SK-N-MC (cell line): ENCODE results near the gene FBXO11.

Source experiments
- DNase-seq: peaks from one replicate; pipeline ENCODE4 v3.0.0-alpha.2; 2011; ENCODE audit warnings: low read depth, low spot score
- H3K27ac ChIP-seq: fragments of 200-600 bp; sonication (generic); 2 replicates; pipeline ENCODE4 v1.5.1; 2016; ENCODE audit warnings: mixed run types
- H3K36me3 ChIP-seq: fragments of 200-600 bp; sonication (generic); 2 replicates; pipeline ENCODE4 v1.6.1; 2017; ENCODE audit warnings: antibody characterized with exemption, low read length, mixed read lengths; ENCODE audit not compliant: insufficient read depth
- H3K4me3 ChIP-seq: fragments of 200-600 bp; sonication (generic); 2 replicates; pipeline ENCODE4 v1.5.1; 2016
- H3K9ac ChIP-seq: fragments of 200-600 bp; sonication (generic); 2 replicates; pipeline ENCODE4 v1.8.0; 2017; ENCODE audit warnings: mixed run types, mixed read lengths; ENCODE audit not compliant: insufficient read length
- H3K9me3 ChIP-seq: fragments of 200-600 bp; sonication (generic); 2 replicates; pipeline ENCODE4 v1.6.1; 2017; ENCODE audit warnings: low read depth, mild to moderate bottlenecking, antibody characterized with exemption, low read length, moderate library complexity, mixed read lengths
- EZH2 ChIP-seq: fragments of 200-600 bp; sonication (generic); IDR thresholded peaks from one replicate; pipeline ENCODE4 v1.6.1; 2017; ENCODE audit warnings: antibody characterized with exemption
- FOXP2 ChIP-seq: optimal IDR thresholded peaks from 2 replicates; pipeline ENCODE3; 2011; ENCODE audit warnings: mild to moderate bottlenecking, moderate library complexity; ENCODE audit not compliant: insufficient read depth; ENCODE audit errors: extremely low read length, control extremely low read depth
- POLR2AphosphoS5 ChIP-seq: IDR thresholded peaks from 2 replicates; pipeline ENCODE4 v1.6.1; 2012; ENCODE audit warnings: mild to moderate bottlenecking, low read depth, low read length, borderline replicate concordance

Gene FBXO11

DNA sequence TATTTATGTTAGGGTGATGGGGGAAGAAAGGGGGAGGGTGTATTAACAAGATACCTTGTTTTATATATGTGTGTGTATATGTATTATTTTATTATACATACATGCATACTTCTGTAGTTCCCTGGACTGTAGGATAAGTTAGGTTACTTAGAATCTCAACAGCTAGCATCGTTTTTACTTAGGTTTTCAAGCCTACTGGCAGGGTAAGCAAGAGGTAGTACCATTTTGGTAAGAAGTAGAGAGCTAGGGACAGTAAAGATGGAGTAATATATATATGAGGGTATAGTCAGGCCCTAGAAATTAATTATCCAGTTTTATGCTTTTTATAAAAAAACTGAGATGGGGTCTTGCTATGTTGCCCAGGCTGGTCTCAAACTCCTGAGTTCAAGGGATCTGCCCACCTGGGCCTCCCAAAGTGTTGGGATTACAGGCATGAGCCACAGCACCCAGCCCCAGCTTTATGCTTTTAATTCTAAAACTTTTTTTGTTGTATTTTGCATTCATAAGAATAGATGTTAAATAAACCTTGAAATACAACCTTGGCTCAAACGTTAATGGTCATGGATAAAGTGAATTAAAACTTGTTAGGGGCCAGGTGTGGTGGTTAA is 110.1 kb downstream of the FBXO11 start:
- H3K27ac ChIP-seq: no peak overlapping the region
- H3K9me3 ChIP-seq: no peaks in the 10 kb centered on the region
- H3K9ac ChIP-seq: no peak overlapping the region
- DNase-seq: no peak
- no peak for TF ChIP-seq FOXP2
- no peak for TF ChIP-seq EZH2
- no peak for TF ChIP-seq POLR2AphosphoS5
- H3K4me3 ChIP-seq: no peak overlapping the region
- peaks cover 94% of the 10 kb centered on the region for H3K36me3 ChIP-seq

DNA sequence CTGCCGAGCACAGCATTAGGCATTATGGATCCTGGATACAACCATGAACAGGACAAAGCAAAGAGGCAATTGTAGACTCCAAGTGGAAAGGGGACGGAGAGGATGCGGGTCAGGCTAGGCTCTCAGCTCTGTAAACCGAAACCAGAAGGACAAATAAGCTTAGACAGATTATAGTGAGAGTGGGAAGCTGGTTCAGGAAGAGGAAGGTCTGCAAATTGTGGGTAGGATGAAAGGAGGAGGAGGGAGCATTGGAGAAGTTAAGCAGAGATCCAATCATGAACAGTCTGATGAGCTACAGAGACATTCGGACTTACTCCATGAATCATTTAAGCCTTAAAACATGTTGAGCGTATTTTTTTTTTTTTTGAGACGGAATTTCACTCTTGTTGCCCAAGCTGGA is 120.3 kb downstream of the FBXO11 start:
- DNase-seq: no peak
- Histone ChIP-seq H3K4me3 (no peak overlapping the region), H3K27ac (no peak overlapping the region), H3K9ac (no peak overlapping the region), H3K9me3 (no peaks in the 10 kb centered on the region), H3K36me3 (peaks cover 57% of the 10 kb centered on the region)
- TF ChIP-seq FOXP2: no peak
- TF ChIP-seq POLR2AphosphoS5: no peak
- no peak for TF ChIP-seq EZH2

DNA sequence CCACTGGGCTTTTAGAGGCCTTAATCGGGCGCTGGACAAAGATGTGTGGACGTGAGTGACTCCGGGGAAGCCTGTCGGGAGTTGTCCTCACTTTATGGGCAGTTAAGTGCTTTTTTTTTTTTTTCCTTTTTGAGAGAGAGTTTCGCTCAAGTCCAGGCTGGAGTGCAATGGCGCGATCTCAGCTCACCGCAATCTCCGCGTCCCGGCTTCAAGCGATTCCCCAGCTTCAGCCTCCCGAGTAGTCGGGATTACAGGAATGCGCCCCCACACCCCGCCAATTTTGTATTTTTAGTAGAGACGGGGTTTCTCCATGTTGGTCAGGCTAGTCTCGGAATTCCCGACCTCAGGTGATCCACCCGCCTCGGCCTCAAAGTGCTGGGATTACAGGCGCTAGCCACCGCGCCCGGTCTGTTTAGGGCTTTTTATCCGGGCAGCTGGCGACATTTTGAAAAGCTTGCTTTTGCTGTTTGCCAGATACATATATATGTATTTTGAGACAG is 121.9 kb downstream of the FBXO11 start:
- H3K9ac ChIP-seq: peak overlapping the region; percentile 47
- DNase-seq: no peak
- TF ChIP-seq FOXP2 (no peak), POLR2AphosphoS5 (no peak), EZH2 (no peak)
- H3K27ac ChIP-seq: no peak overlapping the region
- peak overlapping the region; percentile 95 for H3K4me3 ChIP-seq
- H3K36me3 ChIP-seq: peaks cover 41% of the 10 kb centered on the region
- H3K9me3 ChIP-seq: no peaks in the 10 kb centered on the region

DNA sequence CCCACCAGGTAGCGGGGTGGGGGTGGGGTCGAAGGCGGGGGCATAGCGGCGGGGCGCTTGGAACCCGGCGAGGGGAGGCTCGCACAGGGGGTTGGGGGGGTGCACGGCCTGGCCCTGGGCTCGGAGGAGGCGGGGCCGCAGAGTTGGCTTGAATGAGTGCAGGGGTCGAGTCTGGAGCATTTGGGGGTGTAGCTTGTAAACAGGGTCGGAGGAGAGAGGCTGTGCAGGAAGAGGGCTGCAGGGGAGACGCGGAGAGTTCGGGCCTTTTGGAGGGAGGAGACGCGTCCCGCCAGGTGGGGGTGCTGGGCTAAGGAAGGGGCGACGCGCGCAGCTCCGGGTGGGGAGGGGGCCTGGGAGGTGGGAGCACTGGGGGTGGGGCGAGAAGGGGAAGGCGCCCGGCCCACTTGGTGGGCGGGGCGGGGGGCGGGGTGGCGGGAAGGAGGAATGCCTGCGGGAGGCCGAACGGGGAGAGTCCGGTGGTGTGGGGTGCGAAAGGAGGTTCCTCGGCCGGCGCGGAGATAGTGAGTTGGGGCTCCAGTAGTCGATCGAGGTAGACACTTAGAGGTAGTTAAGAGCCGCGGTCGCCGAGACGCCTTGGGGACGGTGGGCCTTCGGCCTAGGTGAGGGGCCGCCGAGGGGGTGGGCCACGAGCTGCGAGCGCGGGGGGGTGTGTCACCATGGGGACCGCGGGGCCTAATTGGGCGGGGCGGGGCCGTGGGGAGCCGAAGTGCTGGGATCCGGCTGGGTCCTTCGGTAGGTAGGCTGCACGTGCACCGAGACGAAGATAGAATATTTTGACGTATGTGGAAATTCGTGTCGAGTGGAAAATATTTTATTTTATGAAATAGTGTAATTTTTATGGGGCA is 122.6 kb downstream of the FBXO11 start:
- peak overlapping the region; percentile 91 for H3K27ac ChIP-seq
- no peak for DNase-seq
- H3K9ac ChIP-seq: peak overlapping the region; percentile 95
- H3K9me3 ChIP-seq: no peaks in the 10 kb centered on the region
- H3K4me3 ChIP-seq: peak overlapping the region; percentile 95
- TF ChIP-seq POLR2AphosphoS5 (no peak), EZH2 (no peak), FOXP2 (no peak)
- peaks cover 36% of the 10 kb centered on the region for H3K36me3 ChIP-seq

DNA sequence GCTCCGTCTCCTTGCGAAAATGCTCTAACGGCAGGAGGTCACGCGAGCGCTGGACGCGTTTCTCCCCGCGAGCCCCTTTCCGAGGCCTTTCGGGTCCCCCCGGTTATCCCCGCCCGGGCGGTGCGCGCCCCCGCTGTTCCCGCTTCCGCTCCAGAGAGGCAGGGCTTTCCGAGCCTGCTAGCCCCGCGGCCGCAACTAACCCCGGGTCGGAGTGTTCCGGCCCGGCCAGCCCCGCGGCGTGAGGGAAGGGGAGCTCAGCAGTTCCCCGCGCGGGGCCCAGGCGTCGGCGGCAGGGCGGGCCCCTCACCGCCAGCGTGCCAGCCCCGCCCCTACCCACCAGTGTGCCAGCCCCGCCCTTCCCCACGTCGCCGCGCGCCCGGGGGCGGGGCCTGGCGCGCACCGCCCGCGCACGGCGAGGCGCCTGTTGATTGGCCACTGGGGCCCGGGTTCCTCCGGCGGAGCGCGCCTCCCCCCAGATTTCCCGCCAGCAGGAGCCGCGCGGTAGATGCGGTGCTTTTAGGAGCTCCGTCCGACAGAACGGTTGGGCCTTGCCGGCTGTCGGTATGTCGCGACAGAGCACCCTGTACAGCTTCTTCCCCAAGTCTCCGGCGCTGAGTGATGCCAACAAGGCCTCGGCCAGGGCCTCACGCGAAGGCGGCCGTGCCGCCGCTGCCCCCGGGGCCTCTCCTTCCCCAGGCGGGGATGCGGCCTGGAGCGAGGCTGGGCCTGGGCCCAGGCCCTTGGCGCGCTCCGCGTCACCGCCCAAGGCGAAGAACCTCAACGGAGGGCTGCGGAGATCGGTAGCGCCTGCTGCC is 123.4 kb downstream of the FBXO11 start, which contains the start of gene MSH6:
TSS of gene MSH6 (plus strand) at position 475 of the 815 bp plus-strand sequence. CDS start at position 564, 89 bp downstream.
- peaks cover 36% of the 10 kb centered on the region for H3K36me3 ChIP-seq
- peak within 1 kb of the TSS; percentile 95 for H3K9ac ChIP-seq
- peak; percentile 16 for DNase-seq
- peak within 1 kb of the TSS; percentile 91 for H3K27ac ChIP-seq
- H3K4me3 ChIP-seq: peak within 1 kb of the TSS; percentile 95
- no peaks in the 10 kb centered on the region for H3K9me3 ChIP-seq
- TF ChIP-seq POLR2AphosphoS5 (peak; percentile 86), FOXP2 (no peak), EZH2 (no peak)

DNA sequence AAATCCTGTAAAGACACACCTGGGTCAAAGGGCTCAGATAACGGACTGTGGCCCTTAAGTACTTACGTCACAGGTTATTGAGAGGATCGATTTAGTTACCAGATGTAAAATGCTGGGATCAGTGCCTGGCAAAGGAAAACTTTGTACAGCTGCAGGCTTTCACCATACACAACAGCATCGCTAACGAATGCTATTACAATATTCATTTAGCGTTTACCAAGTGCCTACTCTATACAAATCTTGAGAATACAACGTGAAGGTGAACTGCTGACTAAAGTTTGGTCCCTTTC is 124.0 kb downstream of the FBXO11 start:
- no peak for DNase-seq
- Histone ChIP-seq H3K9me3 (no peaks in the 10 kb centered on the region), H3K4me3 (peak overlapping the region; percentile 95), H3K27ac (peak overlapping the region; percentile 29), H3K36me3 (peaks cover 31% of the 10 kb centered on the region), H3K9ac (peak overlapping the region; percentile 83)
- TF ChIP-seq EZH2: no peak
- TF ChIP-seq POLR2AphosphoS5: no peak
- no peak for TF ChIP-seq FOXP2

DNA sequence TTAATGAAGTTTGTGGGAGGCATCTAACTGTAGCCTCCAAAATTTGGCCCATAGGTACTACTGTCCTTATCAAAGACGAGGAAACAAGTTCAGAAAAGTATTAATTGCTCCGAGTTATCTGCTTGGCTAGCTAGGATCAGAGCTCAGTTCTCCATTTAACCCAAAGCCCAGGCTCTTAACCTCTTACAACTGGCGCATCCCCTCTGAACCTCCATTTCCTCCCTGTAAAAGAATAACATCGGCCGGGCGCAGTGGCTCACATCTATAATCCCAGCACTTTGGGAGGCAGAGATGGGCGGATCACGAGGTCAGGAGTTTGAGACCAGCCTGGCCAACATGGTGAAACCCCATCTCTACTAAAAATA is 126.9 kb downstream of the FBXO11 start:
- Histone ChIP-seq H3K4me3 (no peak overlapping the region), H3K36me3 (peaks cover 2% of the 10 kb centered on the region), H3K9ac (no peak overlapping the region), H3K27ac (no peak overlapping the region), H3K9me3 (no peaks in the 10 kb centered on the region)
- TF ChIP-seq EZH2: no peak
- no peak for TF ChIP-seq FOXP2
- no peak for TF ChIP-seq POLR2AphosphoS5
- DNase-seq: no peak

DNA sequence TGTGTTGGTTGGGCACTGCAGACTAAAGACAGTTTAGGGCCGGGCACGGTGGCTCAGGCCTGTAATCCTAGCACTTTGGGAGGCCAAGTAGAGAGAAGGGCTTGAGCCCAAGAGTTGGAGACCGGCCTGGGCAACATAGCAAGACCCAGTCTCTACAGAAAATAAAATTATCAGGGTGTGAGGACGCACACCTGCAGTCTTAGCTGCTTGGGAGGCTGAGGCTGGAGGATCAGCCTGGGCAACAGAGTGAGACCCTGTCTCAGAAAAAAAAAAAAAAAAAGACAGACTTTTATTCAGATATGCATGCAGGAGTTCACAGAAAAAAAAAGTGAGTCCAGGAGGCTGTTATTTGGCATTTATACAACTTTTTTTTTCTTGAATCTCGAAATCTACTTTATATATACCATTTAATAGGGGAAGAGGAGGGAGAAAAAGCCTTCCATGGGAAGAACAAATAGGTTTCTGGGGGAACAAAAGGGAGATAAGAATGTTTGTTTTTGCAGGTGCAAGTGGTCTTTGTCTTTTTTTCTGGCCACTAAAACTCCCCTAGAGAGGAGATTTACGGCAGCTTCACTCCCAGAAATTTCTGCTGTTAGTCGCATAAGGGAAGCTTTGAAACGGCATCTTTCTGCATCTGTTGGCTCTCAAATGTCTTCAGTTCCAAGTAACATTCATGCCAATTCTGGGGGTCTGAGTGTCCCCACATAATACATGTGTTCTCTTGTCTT is 127.4 kb downstream of the FBXO11 start:
- H3K27ac ChIP-seq: no peak overlapping the region
- H3K36me3 ChIP-seq: no peaks in the 10 kb centered on the region
- H3K9ac ChIP-seq: no peak overlapping the region
- H3K9me3 ChIP-seq: no peaks in the 10 kb centered on the region
- no peak for DNase-seq
- TF ChIP-seq FOXP2 (no peak), EZH2 (no peak), POLR2AphosphoS5 (no peak)
- no peak overlapping the region for H3K4me3 ChIP-seq
